ENCODE data around the gene C10orf71.

Gene C10orf71, protein sequence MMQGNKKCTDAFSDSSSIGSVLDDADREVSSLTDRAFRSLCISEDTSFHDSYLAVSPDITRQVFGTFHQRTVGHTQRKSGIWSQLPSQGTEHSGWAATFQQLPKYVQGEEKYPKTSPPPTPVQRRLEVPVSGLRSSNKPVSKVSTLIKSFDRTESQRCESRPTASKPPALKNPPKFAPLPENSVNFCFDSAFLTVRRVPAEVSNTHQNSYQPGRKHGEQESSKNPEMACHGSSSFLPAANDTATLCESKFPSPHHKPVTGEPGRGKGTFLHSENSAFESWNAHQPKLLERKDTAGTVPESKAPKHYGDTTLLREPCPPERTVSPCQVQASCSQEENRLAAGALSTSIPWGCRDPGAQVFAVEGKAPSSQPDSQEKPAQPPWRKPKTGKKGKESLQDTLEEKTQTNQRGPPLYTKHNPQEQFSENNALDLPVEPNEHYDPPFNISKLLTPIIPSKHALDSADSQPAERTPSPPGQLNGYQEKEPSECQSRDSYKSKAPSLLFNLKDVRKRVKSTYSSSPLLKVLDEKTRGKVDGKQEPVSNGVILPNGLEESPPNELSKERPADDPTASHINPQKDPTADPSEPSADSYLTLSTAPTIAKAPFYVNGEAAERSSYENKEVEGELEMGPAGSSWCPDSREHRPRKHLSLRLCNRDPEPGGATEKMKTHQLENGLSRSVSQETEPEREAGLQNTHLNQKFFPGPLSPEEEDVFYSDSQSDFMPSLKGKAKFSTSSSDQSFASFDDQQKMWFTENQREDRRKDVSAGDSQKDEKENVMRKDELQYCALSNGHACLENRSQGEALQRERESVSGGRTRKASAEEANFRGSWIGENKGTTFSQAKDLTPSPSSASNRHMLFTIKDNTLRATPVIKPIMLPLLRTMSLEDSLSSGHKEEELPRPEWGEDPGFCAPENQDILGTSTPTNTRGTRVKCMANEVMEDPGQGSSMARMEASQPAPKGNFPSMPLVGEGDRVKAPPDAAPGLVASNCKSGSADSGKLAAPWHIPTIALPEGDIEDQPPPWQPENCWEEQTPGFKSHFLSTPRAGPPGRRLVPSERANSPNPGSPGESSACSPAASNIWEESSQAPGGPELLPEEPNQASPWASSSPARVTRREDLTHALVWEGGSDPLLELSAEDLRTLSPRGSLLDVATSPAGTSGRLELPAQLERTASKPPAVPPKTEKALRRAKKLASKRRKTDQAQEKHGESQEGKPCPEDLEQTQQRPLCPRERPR (N-terminal part only)

GRCh38 chr10:49298983-49299815 is at the start of gene C10orf71:
C10orf71 (plus strand) TSS chr10:49299170; CDS start chr10:49322546, 23,376 bp downstream.
- H3K4me3 Mint-ChIP-seq, result no peak within 1 kb of the TSS
- H3K36me3 Mint-ChIP-seq (ENCODE audit: low read depth), result no peaks in the 10 kb centered on the region
- no peak within 1 kb of the TSS for H3K27ac Mint-ChIP-seq
- no peaks in the 10 kb centered on the region for H3K4me1 Mint-ChIP-seq (ENCODE audit: low read depth)
- H3K27me3 Mint-ChIP-seq (ENCODE audit: low read depth), result no peaks in the 10 kb centered on the region
- no peaks in the 10 kb centered on the region for H3K9me3 Mint-ChIP-seq

DNA sequence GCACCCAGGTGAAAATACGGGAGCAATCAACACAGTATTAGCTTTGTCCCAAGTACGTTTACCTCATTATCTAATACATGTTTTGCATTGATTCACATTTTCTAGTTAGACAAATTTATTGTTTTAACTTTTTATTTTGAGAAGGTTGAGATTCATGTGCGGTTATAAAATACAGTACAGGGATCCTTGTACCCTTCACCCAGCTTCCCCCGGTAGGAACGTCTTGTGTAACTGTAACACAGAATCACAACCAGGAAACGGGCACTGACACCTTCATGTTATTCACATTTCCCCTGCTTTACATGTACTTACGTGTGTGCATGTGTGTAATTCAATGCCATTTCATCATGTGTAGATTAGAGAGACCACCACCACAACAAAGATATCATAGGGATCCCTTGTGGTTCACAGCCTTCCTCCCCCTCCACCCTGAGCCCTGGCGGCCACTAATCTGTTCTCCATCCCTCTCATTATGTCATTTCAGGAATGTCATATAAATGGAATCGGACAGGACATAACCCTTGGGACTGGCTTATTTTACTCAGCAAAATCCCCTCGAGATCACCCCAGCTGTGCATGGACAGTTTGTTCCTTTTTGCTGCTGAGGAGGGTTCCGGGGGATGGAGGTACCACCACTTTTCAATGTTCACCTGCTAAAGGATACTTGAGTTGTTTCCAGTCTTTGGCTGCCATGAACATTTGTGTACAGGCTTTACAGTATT is 46.5 kb upstream of the C10orf71 start:
- Mint-ChIP-seq H3K27me3 (ENCODE audit: low read depth) (peaks cover 6% of the 10 kb centered on the region), H3K9me3 (no peaks in the 10 kb centered on the region), H3K36me3 (ENCODE audit: low read depth) (no peaks in the 10 kb centered on the region), H3K4me3 (no peak overlapping the region), H3K4me1 (ENCODE audit: low read depth) (no peaks in the 10 kb centered on the region), H3K27ac (no peak overlapping the region)

DNA sequence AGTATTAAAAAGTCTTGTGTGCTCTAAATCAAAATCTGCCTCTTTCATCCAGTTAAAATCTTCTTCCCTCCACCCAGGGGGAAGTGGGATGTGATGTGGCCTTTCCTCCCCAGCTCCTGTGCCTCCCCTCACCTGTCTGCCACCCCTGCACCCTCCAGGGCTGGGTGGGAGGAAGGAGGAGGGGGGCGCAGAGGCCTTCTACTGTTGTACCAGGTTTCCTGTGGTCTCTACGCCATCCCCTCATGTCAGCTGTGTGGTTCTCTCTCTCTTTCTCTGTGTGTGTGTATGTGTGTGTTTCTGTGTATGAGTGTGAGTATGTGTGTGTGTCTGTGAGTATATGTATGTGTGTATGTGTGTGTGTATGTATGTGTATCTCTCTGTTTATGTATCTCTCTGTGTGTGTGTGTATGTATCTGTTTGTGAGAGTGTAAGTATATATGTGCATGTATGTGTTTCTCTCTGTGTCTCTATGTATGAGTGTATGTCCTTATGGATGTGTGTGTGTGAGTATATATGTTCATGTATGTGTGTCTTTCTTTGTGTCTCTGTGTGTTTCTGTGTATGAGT is 45.5 kb upstream of the C10orf71 start:
- no peaks in the 10 kb centered on the region for H3K9me3 Mint-ChIP-seq
- no peaks in the 10 kb centered on the region for H3K4me1 Mint-ChIP-seq (ENCODE audit: low read depth)
- peaks cover 1% of the 10 kb centered on the region for H3K27me3 Mint-ChIP-seq (ENCODE audit: low read depth)
- H3K4me3 Mint-ChIP-seq, result no peak overlapping the region
- no peaks in the 10 kb centered on the region for H3K36me3 Mint-ChIP-seq (ENCODE audit: low read depth)
- no peak overlapping the region for H3K27ac Mint-ChIP-seq

GRCh38 chr10:49254150-49254549 is 44.8 kb upstream of the C10orf71 start:
- Mint-ChIP-seq H3K27me3 (ENCODE audit: low read depth) (no peaks in the 10 kb centered on the region), H3K4me3 (no peak overlapping the region), H3K27ac (no peak overlapping the region), H3K36me3 (ENCODE audit: low read depth) (no peaks in the 10 kb centered on the region), H3K9me3 (no peaks in the 10 kb centered on the region), H3K4me1 (ENCODE audit: low read depth) (no peaks in the 10 kb centered on the region)

DNA sequence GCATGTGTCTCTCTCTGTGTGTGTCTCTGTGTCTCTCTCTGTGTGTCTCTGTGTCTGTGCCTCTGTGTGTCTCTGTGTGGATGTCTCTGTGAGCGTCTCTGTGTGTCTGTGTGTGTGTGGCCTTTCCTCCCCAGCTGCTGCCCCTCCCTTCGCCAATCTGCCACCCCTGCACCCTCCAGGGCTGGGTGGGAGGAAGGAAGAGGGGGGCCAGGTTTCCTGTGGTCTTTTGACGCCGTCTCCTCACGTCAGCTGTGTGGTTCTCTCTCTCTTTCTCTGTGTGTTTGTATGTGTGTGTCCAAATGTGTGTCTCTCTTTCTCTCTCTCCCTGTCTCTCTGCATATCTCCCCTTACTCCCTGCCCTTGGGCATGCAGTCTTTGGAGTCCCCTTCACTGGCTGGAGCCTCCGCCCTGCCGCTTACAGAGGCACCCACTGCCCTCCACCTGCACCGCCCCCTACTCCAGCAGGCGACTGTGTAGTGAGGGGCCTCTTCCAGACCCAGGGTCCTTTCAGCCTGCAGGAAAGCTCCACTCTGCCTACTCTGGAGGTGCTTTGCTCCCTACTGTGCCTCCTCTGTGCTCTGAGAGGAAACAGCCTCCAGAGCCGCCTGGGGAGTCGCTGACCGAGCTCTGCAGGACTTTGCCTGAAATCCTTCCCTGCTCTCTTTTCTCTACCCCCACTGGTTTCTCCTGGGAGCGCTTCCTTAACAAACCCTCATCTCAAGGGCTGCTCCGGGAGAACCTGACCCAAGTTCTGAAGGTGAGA is 44.2 kb upstream of the C10orf71 start:
- H3K27me3 Mint-ChIP-seq (ENCODE audit: low read depth), result no peaks in the 10 kb centered on the region
- H3K4me3 Mint-ChIP-seq, result no peak overlapping the region
- H3K36me3 Mint-ChIP-seq (ENCODE audit: low read depth), result no peaks in the 10 kb centered on the region
- no peaks in the 10 kb centered on the region for H3K9me3 Mint-ChIP-seq
- no peaks in the 10 kb centered on the region for H3K4me1 Mint-ChIP-seq (ENCODE audit: low read depth)
- no peak overlapping the region for H3K27ac Mint-ChIP-seq

- H3K4me1 Mint-ChIP-seq (ENCODE audit: low read depth), result no peaks in the 10 kb centered on the region
These were observed 43.1 kb upstream of the C10orf71 start for GRCh38 chr10:49255883-49256282.

DNA sequence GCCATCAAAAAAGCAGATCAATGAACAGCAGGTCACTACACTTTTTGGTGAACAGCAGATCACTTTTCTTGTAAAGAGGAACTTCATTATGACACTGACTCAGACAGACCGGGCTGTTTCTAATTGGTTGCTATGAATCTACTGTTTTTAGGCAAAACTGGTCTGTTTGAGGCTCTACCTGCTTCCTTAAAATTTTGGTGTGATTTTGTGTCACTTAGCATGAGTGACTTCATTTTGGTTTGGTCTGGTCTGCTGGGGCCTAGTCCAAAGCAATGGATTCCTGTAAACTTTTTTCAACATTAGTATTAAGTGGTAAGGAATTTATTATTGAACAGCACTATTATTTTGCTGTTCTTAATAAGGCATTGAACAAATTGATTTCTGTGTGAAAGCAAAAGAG is 41.8 kb upstream of the C10orf71 start:
- Mint-ChIP-seq H3K27ac (no peak overlapping the region), H3K4me1 (ENCODE audit: low read depth) (no peaks in the 10 kb centered on the region), H3K9me3 (no peaks in the 10 kb centered on the region), H3K27me3 (ENCODE audit: low read depth) (no peaks in the 10 kb centered on the region), H3K4me3 (no peak overlapping the region), H3K36me3 (ENCODE audit: low read depth) (no peaks in the 10 kb centered on the region)

More at GRCh38 chr10:49255883-49256282, 43.1 kb upstream of the C10orf71 start:
- no peaks in the 10 kb centered on the region for H3K9me3 Mint-ChIP-seq
- no peak overlapping the region for H3K27ac Mint-ChIP-seq
- no peaks in the 10 kb centered on the region for H3K36me3 Mint-ChIP-seq (ENCODE audit: low read depth)
- no peak overlapping the region for H3K4me3 Mint-ChIP-seq
- H3K27me3 Mint-ChIP-seq (ENCODE audit: low read depth), result no peaks in the 10 kb centered on the region

DNA sequence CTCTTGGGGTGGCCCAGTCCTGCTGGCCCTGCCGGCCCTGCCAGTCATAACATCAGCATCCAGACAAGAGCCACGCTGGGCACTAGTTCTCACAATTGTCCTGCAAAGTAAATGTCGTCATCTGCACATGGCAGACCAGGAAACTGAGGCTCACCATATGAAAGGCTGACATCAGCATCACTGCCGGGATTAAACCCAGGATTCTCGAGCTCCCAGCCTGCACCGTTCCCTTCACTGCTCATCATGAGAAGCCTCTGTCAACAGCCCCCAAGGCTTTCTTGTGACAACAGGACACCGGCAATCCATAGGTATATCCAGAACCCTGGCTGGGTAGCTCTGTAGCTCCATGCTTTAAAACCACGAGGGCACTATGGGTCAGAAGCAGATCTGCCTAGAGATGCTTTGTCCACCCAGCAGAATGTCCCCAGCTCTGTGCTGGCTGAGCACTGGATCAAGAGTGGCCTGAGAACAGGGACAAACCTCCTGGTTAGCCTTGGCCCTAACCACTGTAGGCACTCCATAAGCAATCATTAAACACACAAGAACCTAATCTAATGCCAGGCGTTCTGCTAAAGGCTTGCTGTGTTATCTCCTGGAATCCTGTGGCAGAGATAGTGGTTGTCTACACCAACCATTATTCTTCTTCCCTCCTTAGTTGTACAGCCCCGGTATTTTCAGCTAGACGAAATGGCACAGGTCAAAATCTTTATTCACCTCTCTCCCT is 41.2 kb upstream of the C10orf71 start:
- Mint-ChIP-seq H3K27me3 (ENCODE audit: low read depth) (no peaks in the 10 kb centered on the region), H3K9me3 (no peaks in the 10 kb centered on the region), H3K36me3 (ENCODE audit: low read depth) (no peaks in the 10 kb centered on the region), H3K27ac (no peak overlapping the region), H3K4me3 (no peak overlapping the region), H3K4me1 (ENCODE audit: low read depth) (no peaks in the 10 kb centered on the region)

DNA sequence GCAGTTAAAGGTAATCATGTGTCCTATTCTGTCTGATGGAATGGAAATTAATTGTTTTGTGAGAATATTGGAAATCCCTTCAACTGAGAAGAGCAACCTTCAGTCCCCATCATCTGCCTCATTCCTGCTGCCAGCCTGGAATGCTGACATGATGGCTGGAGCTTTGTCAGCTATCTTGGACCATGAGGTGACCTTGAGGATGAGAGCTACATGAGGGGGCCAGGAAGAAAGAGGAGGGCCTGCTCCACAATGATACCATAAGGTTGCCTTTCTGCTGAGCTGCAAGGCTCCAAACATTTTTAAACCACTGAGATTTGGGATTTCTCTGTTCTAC is 40.7 kb upstream of the C10orf71 start:
- H3K4me1 Mint-ChIP-seq (ENCODE audit: low read depth), result no peaks in the 10 kb centered on the region
- H3K27ac Mint-ChIP-seq, result no peak overlapping the region
- H3K27me3 Mint-ChIP-seq (ENCODE audit: low read depth), result no peaks in the 10 kb centered on the region
- no peak overlapping the region for H3K4me3 Mint-ChIP-seq
- H3K36me3 Mint-ChIP-seq (ENCODE audit: low read depth), result no peaks in the 10 kb centered on the region
- no peaks in the 10 kb centered on the region for H3K9me3 Mint-ChIP-seq

DNA sequence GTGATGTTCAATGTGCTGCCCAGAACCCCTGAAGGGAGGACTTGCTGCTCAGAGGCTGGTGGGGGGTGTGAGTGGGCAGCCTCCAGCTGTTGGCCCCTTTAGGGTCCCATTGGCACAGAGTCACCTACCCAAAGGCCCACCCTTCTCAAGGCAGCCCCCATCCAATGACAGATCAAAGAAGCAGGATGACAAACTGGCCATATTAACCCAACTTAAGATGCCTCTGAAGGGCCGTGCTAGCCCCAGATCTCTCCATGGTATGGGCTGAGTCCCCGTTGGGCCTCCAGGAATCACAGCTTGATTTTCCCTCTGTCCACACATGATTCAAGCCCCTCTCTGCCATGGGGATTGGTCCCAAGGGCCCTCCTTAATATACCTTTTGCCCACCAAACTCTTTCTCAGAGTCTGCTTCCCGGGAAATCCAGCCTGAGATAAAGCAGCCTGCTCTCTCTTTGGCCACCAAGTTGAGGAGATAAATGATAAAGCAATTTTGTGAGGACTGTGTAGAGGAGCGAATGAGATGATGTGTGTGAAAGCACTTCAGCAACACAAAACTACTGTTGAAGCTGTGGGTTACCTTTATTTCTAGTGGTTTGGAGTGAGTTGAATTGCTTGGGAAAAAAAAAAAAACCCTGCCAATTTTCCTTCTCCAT is 38.2 kb upstream of the C10orf71 start:
- Mint-ChIP-seq H3K36me3 (ENCODE audit: low read depth) (no peaks in the 10 kb centered on the region), H3K9me3 (no peaks in the 10 kb centered on the region), H3K4me1 (ENCODE audit: low read depth) (no peaks in the 10 kb centered on the region), H3K4me3 (no peak overlapping the region), H3K27me3 (ENCODE audit: low read depth) (no peaks in the 10 kb centered on the region), H3K27ac (no peak overlapping the region)

DNA sequence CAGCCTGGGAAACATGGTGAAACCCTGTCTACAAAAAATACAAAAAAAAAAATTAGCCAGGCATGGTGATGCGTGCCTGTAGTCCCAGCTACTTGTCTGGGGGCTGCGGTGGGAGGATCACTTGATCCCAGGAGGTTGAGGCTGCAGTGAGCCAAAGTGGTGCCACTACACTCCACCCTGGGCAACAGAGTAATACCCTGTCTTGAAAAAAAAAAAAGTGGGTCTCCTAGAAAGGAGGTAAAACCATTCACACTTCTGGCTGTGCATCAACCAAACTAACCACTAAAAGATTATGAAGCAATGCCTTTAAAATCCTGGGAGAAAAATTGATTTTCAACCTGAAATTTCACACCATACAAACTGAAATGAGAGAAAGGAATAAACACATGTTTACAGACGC is 35.4 kb upstream of the C10orf71 start:
- no peak overlapping the region for H3K27ac Mint-ChIP-seq
- H3K4me3 Mint-ChIP-seq, result no peak overlapping the region
- H3K27me3 Mint-ChIP-seq (ENCODE audit: low read depth), result peaks cover 3% of the 10 kb centered on the region
- no peaks in the 10 kb centered on the region for H3K36me3 Mint-ChIP-seq (ENCODE audit: low read depth)
- peaks cover 4% of the 10 kb centered on the region for H3K9me3 Mint-ChIP-seq
- H3K4me1 Mint-ChIP-seq (ENCODE audit: low read depth), result no peaks in the 10 kb centered on the region

- Mint-ChIP-seq H3K4me1 (ENCODE audit: low read depth) (no peaks in the 10 kb centered on the region), H3K36me3 (ENCODE audit: low read depth) (no peaks in the 10 kb centered on the region), H3K27ac (no peak overlapping the region), H3K27me3 (ENCODE audit: low read depth) (peaks cover 3% of the 10 kb centered on the region), H3K9me3 (peaks cover 4% of the 10 kb centered on the region), H3K4me3 (no peak overlapping the region)
These were observed 34.7 kb upstream of the C10orf71 start for GRCh38 chr10:49264177-49264677.

Data from T-helper 1 cell treated with Interleukin-12 subunit alpha and Interleukin-12 subunit beta and Interleukin-4 antibody, amounts not matched to agents 30 μg/mL and 1 μg/mL, for 36 hours (primary cell).